ENCODE results near the gene POPDC2. TPM values are rescaled to one million over a fixed set of nuclear protein-coding genes. Genes with fewer than 3 reads are reported as not detected.

POPDC2 gene
- total RNA-seq, 1 experiment from 2014 or later: 0.37 TPM

GRCh38 chr3:119675188-119675874, 14.9 kb upstream of the POPDC2 start:
- peaks cover 11 to 44% (median 42%) of the 10 kb centered on the region in 3 experiments for H3K36me3 Mint-ChIP-seq (ENCODE audit: insufficient read depth in 1 of 3, low read depth in 3 of 3)
- no peak overlapping the region for H3K27ac Mint-ChIP-seq
- no peak for DNase-seq
- no peaks in the 10 kb centered on the region for H3K23me2 ChIP-seq (ENCODE audit: insufficient read length, low read depth, low read length, poor library complexity, severe bottlenecking)
- no peak overlapping the region for H3K27ac ChIP-seq (ENCODE audit: insufficient read length, low read depth, low read length)
- H3T11ph ChIP-seq (ENCODE audit: low read length): no peak overlapping the region
- no peaks in the 10 kb centered on the region for H3K27me3 ChIP-seq (ENCODE audit: insufficient read depth, low read length)
- no peak overlapping the region for H4K91ac ChIP-seq (ENCODE audit: insufficient read length, low read depth, low read length)
- H3K79me2 ChIP-seq (ENCODE audit: insufficient read depth, low read length): peaks cover 5% of the 10 kb centered on the region; the same call in 1 of the 2 replicates
- no peaks in the 10 kb centered on the region for H3K9me3 ChIP-seq (ENCODE audit: control insufficient read depth, low read depth, low read length)
- no peaks in the 10 kb centered on the region for H4K20me1 ChIP-seq (ENCODE audit: control insufficient read depth, insufficient read depth, insufficient read length)
- H3K14ac ChIP-seq (ENCODE audit: insufficient read depth, low read length): no peak overlapping the region
- H2BK120ac ChIP-seq (ENCODE audit: low read depth, low read length, poor library complexity, severe bottlenecking): no peak overlapping the region
- H3K27me3 Mint-ChIP-seq (ENCODE audit: low read depth): no peaks in the 10 kb centered on the region
- H3K4ac ChIP-seq (ENCODE audit: low read depth, low read length): no peak overlapping the region
- H3K56ac ChIP-seq (ENCODE audit: insufficient read length, low read depth, low read length): no peak overlapping the region
- peaks cover 19 to 24% of the 10 kb centered on the region in 2 experiments for H3K4me1 Mint-ChIP-seq
- no peak overlapping the region for H2AFZ ChIP-seq (ENCODE audit: low read length)
- no peak overlapping the region for H3K9ac ChIP-seq (ENCODE audit: extremely low read depth, insufficient read length, low read length)
- no peak overlapping the region for H4K8ac ChIP-seq (replicated peaks; ENCODE audit: insufficient read length, low read depth, low read length)
- H3K4me3 Mint-ChIP-seq: peak overlapping the region; percentile 86 to 96; a peak in 4 of 5 replicates
- no peak for TF ChIP-seq CTCF (conservative IDR thresholded peaks at IDR 0.05)
- no peak overlapping the region for H2AK5ac ChIP-seq (ENCODE audit: insufficient read length, low read length)
- WGBS (ENCODE audit: extremely low coverage, insufficient read length, low lambda C conversion rate): no CpG with 5 or more reads among the region's 5 CpGs
- H2BK12ac ChIP-seq (ENCODE audit: insufficient read length, low read depth, low read length): no peak overlapping the region
- no peak overlapping the region for H3K23ac ChIP-seq (ENCODE audit: insufficient read length, low read depth, low read length)
- no peaks in the 10 kb centered on the region for H3K79me1 ChIP-seq (ENCODE audit: insufficient read depth, low read depth, low read length, poor library complexity, severe bottlenecking)
- H2BK15ac ChIP-seq (ENCODE audit: low read depth, low read length): no peak overlapping the region
- no peak overlapping the region for H2BK5ac ChIP-seq (ENCODE audit: insufficient read length, low read length)
- H4K5ac ChIP-seq (ENCODE audit: insufficient read length, low read depth, low read length): no peak overlapping the region
- H2BK20ac ChIP-seq (ENCODE audit: low read depth, low read length, poor library complexity, severe bottlenecking): no peak overlapping the region
- peak overlapping the region; percentile 97 for H3K4me2 ChIP-seq (ENCODE audit: insufficient read depth, insufficient read length, low read length)
- no peak overlapping the region for H3K18ac ChIP-seq (ENCODE audit: insufficient read length, low read depth, low read length)
- H3K9me3 Mint-ChIP-seq: no peaks in the 10 kb centered on the region
- H3K4me1 ChIP-seq (ENCODE audit: insufficient read depth, low read length): no peaks in the 10 kb centered on the region
